GM06990 (cell line): ENCODE data around the gene INO80D.
"Not testable (repeated sequence)": the region's sequence is repeated elsewhere in the genome, so short reads cannot be mapped to it uniquely, and the experiment has no call there.

Experiments used
- DNase-seq: peaks from one replicate; pipeline ENCODE4 v3.0.0-alpha.2; 2011; ENCODE audit not compliant: insufficient read length; ENCODE audit errors: extremely low read depth
- H3K27me3 ChIP-seq: replicated peaks from 2 replicates; pipeline ENCODE4 v1.6.0; 2011; ENCODE audit warnings: low read length; ENCODE audit not compliant: control insufficient read depth, insufficient read depth
- H3K36me3 ChIP-seq: 2 replicates; pipeline ENCODE4 v1.5.1; 2011; ENCODE audit warnings: low read length; ENCODE audit not compliant: control insufficient read depth, insufficient read depth
- H3K4me3 ChIP-seq: replicated peaks from 2 replicates; pipeline ENCODE4 v1.5.1; 2011; ENCODE audit warnings: low read depth, mild to moderate bottlenecking, control low read depth, low read length
- TF ChIP-seq, protein P1 (sequence below): IDR thresholded peaks from 2 replicates; pipeline ENCODE4 v1.5.1; 2011; ENCODE audit warnings: low read length, control low read depth, mild to moderate bottlenecking, inconsistent platforms; ENCODE audit not compliant: insufficient read depth, poor library complexity, severe bottlenecking

INO80D gene

DNA sequence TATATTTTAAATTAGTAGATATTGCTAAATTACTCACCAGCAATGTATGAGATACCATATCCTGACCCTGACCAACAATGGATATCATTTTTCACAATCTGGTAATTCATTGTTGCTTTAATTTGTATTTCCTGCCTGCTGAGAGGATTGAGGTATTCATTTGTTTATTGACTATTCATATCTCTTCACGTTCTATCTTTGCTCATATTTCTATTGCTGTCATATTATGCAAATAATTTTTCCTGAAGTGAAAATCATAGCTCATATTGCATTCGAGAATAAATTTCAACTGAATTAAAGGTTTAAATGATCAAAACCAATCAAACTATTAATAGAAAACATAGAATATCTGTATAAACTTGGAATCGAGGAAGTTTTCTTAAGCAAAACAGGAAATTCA, 31.0 kb downstream of the INO80D start:
- TF ChIP-seq, protein P1, sequence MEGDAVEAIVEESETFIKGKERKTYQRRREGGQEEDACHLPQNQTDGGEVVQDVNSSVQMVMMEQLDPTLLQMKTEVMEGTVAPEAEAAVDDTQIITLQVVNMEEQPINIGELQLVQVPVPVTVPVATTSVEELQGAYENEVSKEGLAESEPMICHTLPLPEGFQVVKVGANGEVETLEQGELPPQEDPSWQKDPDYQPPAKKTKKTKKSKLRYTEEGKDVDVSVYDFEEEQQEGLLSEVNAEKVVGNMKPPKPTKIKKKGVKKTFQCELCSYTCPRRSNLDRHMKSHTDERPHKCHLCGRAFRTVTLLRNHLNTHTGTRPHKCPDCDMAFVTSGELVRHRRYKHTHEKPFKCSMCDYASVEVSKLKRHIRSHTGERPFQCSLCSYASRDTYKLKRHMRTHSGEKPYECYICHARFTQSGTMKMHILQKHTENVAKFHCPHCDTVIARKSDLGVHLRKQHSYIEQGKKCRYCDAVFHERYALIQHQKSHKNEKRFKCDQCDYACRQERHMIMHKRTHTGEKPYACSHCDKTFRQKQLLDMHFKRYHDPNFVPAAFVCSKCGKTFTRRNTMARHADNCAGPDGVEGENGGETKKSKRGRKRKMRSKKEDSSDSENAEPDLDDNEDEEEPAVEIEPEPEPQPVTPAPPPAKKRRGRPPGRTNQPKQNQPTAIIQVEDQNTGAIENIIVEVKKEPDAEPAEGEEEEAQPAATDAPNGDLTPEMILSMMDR = no peak
- no peak for DNase-seq
- Histone ChIP-seq H3K36me3 (peaks cover 9% of the 10 kb centered on the region), H3K27me3 (no peaks in the 10 kb centered on the region), H3K4me3 (no peak overlapping the region)

- H3K36me3 ChIP-seq = peaks cover 6% of the 10 kb centered on the region
- TF ChIP-seq, protein P1 = no peak
- H3K27me3 ChIP-seq = no peaks in the 10 kb centered on the region
- DNase-seq = no peak
- H3K4me3 ChIP-seq = no peak overlapping the region
Observed at GRCh38 chr2:206051912-206052311, 34.1 kb downstream of the INO80D start.

GRCh38 chr2:206049392-206049791, 36.6 kb downstream of the INO80D start:
- peaks cover 1% of the 10 kb centered on the region for H3K36me3 ChIP-seq
- no peaks in the 10 kb centered on the region for H3K27me3 ChIP-seq
- no peak overlapping the region for H3K4me3 ChIP-seq
- TF ChIP-seq, protein P1 = no peak
- no peak for DNase-seq

DNA sequence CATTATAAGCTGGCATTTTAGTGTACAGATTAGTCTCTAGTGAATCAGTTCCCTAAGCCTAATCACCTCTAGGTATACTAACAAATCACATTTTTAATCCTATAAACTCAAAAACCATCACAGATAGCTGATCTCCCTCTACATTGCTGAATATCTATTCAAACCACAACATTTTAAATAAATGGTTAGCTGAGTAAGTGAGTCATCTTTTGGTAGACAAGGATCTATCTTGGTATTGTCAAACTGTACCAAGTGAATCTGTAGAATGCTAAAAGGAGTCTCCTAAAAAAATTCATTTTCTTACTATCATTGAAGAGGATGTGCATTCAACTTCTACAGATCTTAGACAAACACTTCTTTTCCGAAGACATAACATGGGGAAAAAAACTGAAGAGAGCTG, 40.7 kb downstream of the INO80D start:
- H3K27me3 ChIP-seq = no peaks in the 10 kb centered on the region
- peaks cover 1% of the 10 kb centered on the region for H3K36me3 ChIP-seq
- TF ChIP-seq, protein P1 = no peak

GRCh38 chr2:206040525-206040924, 45.4 kb downstream of the INO80D start:
- H3K4me3 ChIP-seq = no peak overlapping the region
- no peak for DNase-seq
- TF ChIP-seq, protein P1 = no peak
- no peaks in the 10 kb centered on the region for H3K27me3 ChIP-seq
- peaks cover 2% of the 10 kb centered on the region for H3K36me3 ChIP-seq

More for the DNA sequence above, 40.7 kb downstream of the INO80D start:
- DNase-seq = no peak
- no peak overlapping the region for H3K4me3 ChIP-seq

GRCh38 chr2:206035393-206035792, 50.6 kb downstream of the INO80D start:
- not testable (repeated sequence) for H3K36me3 ChIP-seq, DNase-seq, H3K27me3 ChIP-seq, H3K4me3 ChIP-seq

GRCh38 chr2:206033452-206033851, 52.5 kb downstream of the INO80D start:
- H3K4me3 ChIP-seq, H3K36me3 ChIP-seq, H3K27me3 ChIP-seq, DNase-seq: not testable (repeated sequence)
